Smooth muscle cell (in vitro differentiated cells): ENCODE measurements around the gene IGLON5. TPM values are rescaled to one million over a fixed set of nuclear protein-coding genes. Genes with fewer than 3 reads are reported as not detected.

ENCODE experiments used
- DNase-seq: peaks from one replicate; lab custom pipeline; 2025; ENCODE audit not compliant: unreplicated experiment; lab: John Stamatoyannopoulos, UW
- H2AFZ ChIP-seq: fragments of 200-600 bp; sonication (generic); 2 replicates; pipeline ENCODE4 v1.6.0; 2016; ENCODE audit warnings: antibody characterized with exemption, low read depth, mild to moderate bottlenecking
- H3F3A ChIP-seq: fragments of 200-600 bp; sonication (generic); 2 replicates; pipeline ENCODE4 v1.6.0; 2017; ENCODE audit warnings: antibody characterized with exemption, low read depth
- H3K27ac ChIP-seq: fragments of 200-600 bp; sonication (generic); 2 replicates; pipeline ENCODE4 v1.5.1; 2016; ENCODE audit warnings: low read depth, mild to moderate bottlenecking
- H3K27me3 ChIP-seq: fragments of 200-600 bp; sonication (generic); 2 replicates; pipeline ENCODE4 v1.6.1; 2016; ENCODE audit warnings: low read depth, mild to moderate bottlenecking
- H3K36me3 ChIP-seq: fragments of 200-600 bp; sonication (generic); 2 replicates; pipeline ENCODE4 v1.5.1; 2016; ENCODE audit warnings: low read depth
- H3K4me1 ChIP-seq: fragments of 200-600 bp; sonication (generic); 2 replicates; pipeline ENCODE4 v1.5.1; 2016; ENCODE audit warnings: low read depth
- H3K4me2 ChIP-seq: fragments of 200-600 bp; sonication (generic); 2 replicates; pipeline ENCODE4 v1.6.0; 2016; ENCODE audit warnings: mild to moderate bottlenecking
- H3K4me3 ChIP-seq: fragments of 200-600 bp; sonication (generic); 2 replicates; pipeline ENCODE4 v1.5.1; 2016; ENCODE audit warnings: mild to moderate bottlenecking
- H3K79me2 ChIP-seq: fragments of 200-600 bp; sonication (generic); 2 replicates; pipeline ENCODE4 v1.6.0; 2016; ENCODE audit warnings: low read depth, mild to moderate bottlenecking
- H3K9ac ChIP-seq: fragments of 200-600 bp; sonication (generic); 2 replicates; pipeline ENCODE4 v1.6.0; 2016; ENCODE audit warnings: low read depth
- H3K9me3 ChIP-seq: fragments of 200-600 bp; sonication (generic); replicated peaks from 2 replicates; pipeline ENCODE4 v1.5.1; 2016; ENCODE audit warnings: low read depth
- H4K20me1 ChIP-seq: fragments of 200-600 bp; sonication (generic); 2 replicates; pipeline ENCODE4 v1.6.0; 2016; ENCODE audit warnings: low read depth
- CTCF ChIP-seq: fragments of 200-600 bp; sonication (generic); IDR thresholded peaks from 2 replicates; pipeline ENCODE4 v1.5.1; 2017; ENCODE audit warnings: borderline replicate concordance, mild to moderate bottlenecking, antibody characterized with exemption; ENCODE audit not compliant: insufficient read depth, poor library complexity, severe bottlenecking
- WGBS: methylation state at CpG from one replicate; pipeline ENCODE4 v1.1.7; 2016; ENCODE audit warnings: low lambda C conversion rate; 5-methylcytosine and 5-hydroxymethylcytosine counted together
- polyA plus RNA-seq: library from polyadenylated mRNA; unstranded; fragments of >200 nt; fragmentation: Nextera tagmentation; extraction: Ambion mirVana; gene quantifications from 2 replicates; pipeline ENCODE4 v1.2.1, GENCODE V29; 2016
- total RNA-seq: library from RNA; depleted of rRNA; stranded (reverse); fragments of >200 nt; gene quantifications from 2 replicates; pipeline ENCODE4 v1.2.3, GENCODE V29; 2014

Gene IGLON5
- total and polyA plus RNA-seq, 2 experiments from 2014 or later = 3.5 to 3.8 TPM

GRCh38 chr19:51329411-51329810, 18.0 kb downstream of the IGLON5 start:
- H3F3A ChIP-seq = no peaks in the 10 kb centered on the region
- no peaks in the 10 kb centered on the region for H3K9me3 ChIP-seq
- H3K9ac ChIP-seq = no peak overlapping the region
- 98% methylated on average over 5 of the region's 5 CpGs for WGBS
- H3K79me2 ChIP-seq = no peaks in the 10 kb centered on the region
- H3K4me3 ChIP-seq = no peak overlapping the region
- H3K27me3 ChIP-seq = no peaks in the 10 kb centered on the region
- H3K4me2 ChIP-seq = no peak overlapping the region
- no peaks in the 10 kb centered on the region for H4K20me1 ChIP-seq
- no peak overlapping the region for H3K27ac ChIP-seq
- H3K4me1 ChIP-seq = no peaks in the 10 kb centered on the region
- H3K36me3 ChIP-seq = no peaks in the 10 kb centered on the region
- no peak for DNase-seq
- no peak overlapping the region for H2AFZ ChIP-seq
- TF ChIP-seq CTCF = no peak

GRCh38 chr19:51330366-51330765, 18.9 kb downstream of the IGLON5 start:
- Histone ChIP-seq H3K27me3 (no peaks in the 10 kb centered on the region), H3K79me2 (no peaks in the 10 kb centered on the region), H3K9me3 (no peaks in the 10 kb centered on the region), H3K4me1 (no peaks in the 10 kb centered on the region), H3F3A (no peaks in the 10 kb centered on the region), H4K20me1 (no peaks in the 10 kb centered on the region), H3K4me3 (no peak overlapping the region), H3K4me2 (no peak overlapping the region), H2AFZ (no peak overlapping the region), H3K9ac (no peak overlapping the region), H3K36me3 (no peaks in the 10 kb centered on the region), H3K27ac (no peak overlapping the region)
- no peak for TF ChIP-seq CTCF
- DNase-seq = no peak
- WGBS = 98% methylated on average over 4 of the region's 4 CpGs

- Histone ChIP-seq H3K9me3 (no peaks in the 10 kb centered on the region), H3K27ac (no peak overlapping the region), H3K79me2 (no peaks in the 10 kb centered on the region), H3K27me3 (no peaks in the 10 kb centered on the region), H3K4me1 (no peaks in the 10 kb centered on the region), H3K9ac (no peak overlapping the region), H3K4me2 (no peak overlapping the region), H3K36me3 (no peaks in the 10 kb centered on the region), H2AFZ (no peak overlapping the region), H3K4me3 (no peak overlapping the region), H4K20me1 (no peaks in the 10 kb centered on the region), H3F3A (no peaks in the 10 kb centered on the region)
- no peak for DNase-seq
- WGBS = 83% methylated on average over 3 of the region's 3 CpGs
- no peak for TF ChIP-seq CTCF
Measured at GRCh38 chr19:51331193-51331592, 19.7 kb downstream of the IGLON5 start.

GRCh38 chr19:51331716-51332115, 20.3 kb downstream of the IGLON5 start:
- Histone ChIP-seq H4K20me1 (no peaks in the 10 kb centered on the region), H3K36me3 (no peaks in the 10 kb centered on the region), H3K4me1 (no peaks in the 10 kb centered on the region), H3F3A (no peaks in the 10 kb centered on the region), H3K9me3 (no peaks in the 10 kb centered on the region), H3K79me2 (no peaks in the 10 kb centered on the region), H3K4me2 (no peak overlapping the region), H3K27me3 (no peaks in the 10 kb centered on the region), H3K9ac (no peak overlapping the region), H3K27ac (no peak overlapping the region), H3K4me3 (no peak overlapping the region), H2AFZ (no peak overlapping the region)
- no peak for DNase-seq
- WGBS = 94% methylated on average over 6 of the region's 6 CpGs
- TF ChIP-seq CTCF = no peak
